NCI-H146 treated with DMSO at 0.1 percent for 48 hours (cell line): ENCODE measurements around the gene MYH13.

Source experiments
- DNase-seq: peaks from one replicate; lab custom pipeline; 2025; ENCODE audit not compliant: unreplicated experiment; lab: John Stamatoyannopoulos, UW

The MYH13 gene

GRCh38 chr17:10349403-10349802 lies 23.4 kb downstream of the MYH13 start:
- no peak for DNase-seq

GRCh38 chr17:10344816-10345215 lies 28.0 kb downstream of the MYH13 start:
- no peak for DNase-seq

- DNase-seq, result no peak
These were observed 33.8 kb downstream of the MYH13 start for GRCh38 chr17:10339051-10339450.

GRCh38 chr17:10337976-10338375 lies 34.8 kb downstream of the MYH13 start:
- DNase-seq, result no peak

- DNase-seq, result no peak
These were observed 35.7 kb downstream of the MYH13 start for GRCh38 chr17:10337136-10337535.

GRCh38 chr17:10336393-10336792 lies 36.4 kb downstream of the MYH13 start:
- DNase-seq, result no peak

- DNase-seq, result no peak
These were observed 40.3 kb downstream of the MYH13 start for GRCh38 chr17:10332515-10332914.

- DNase-seq, result no peak
These were observed 43.6 kb downstream of the MYH13 start for GRCh38 chr17:10328971-10329923.

- DNase-seq, result no peak
These were observed 44.6 kb downstream of the MYH13 start for GRCh38 chr17:10328206-10328605.

- DNase-seq, result peak; percentile 21
These were observed 45.2 kb downstream of the MYH13 start for GRCh38 chr17:10327640-10328039.

GRCh38 chr17:10325031-10325695 lies 47.6 kb downstream of the MYH13 start:
- no peak for DNase-seq

- no peak for DNase-seq
These were observed 48.8 kb downstream of the MYH13 start for GRCh38 chr17:10323812-10324610.

GRCh38 chr17:10318535-10318934 lies 54.3 kb downstream of the MYH13 start:
- DNase-seq, result no peak

- no peak for DNase-seq
These were observed 55.3 kb downstream of the MYH13 start for GRCh38 chr17:10317543-10317834.

- no peak for DNase-seq
These were observed 55.8 kb downstream of the MYH13 start for GRCh38 chr17:10316801-10317542.

- no peak for DNase-seq
These were observed 58.5 kb downstream of the MYH13 start for GRCh38 chr17:10314329-10314728.

GRCh38 chr17:10313037-10313672 lies 59.7 kb downstream of the MYH13 start:
- no peak for DNase-seq

GRCh38 chr17:10311131-10311530 lies 61.7 kb downstream of the MYH13 start:
- DNase-seq, result no peak

- no peak for DNase-seq
These were observed 63.5 kb downstream of the MYH13 start for GRCh38 chr17:10309003-10309974.
